Non-pigmented ciliary epithelial cell (primary cell): Measurements from ENCODE around the gene RNF41.

ENCODE experiments used
- DNase-seq: peaks from one replicate; pipeline ENCODE4 v3.0.0-alpha.2; 2010; ENCODE audit warnings: low read depth

RNF41 gene

GRCh38 chr12:56152756-56153677 is 68.7 kb downstream of the RNF41 start:
- no peak for DNase-seq
